CD4-positive, alpha-beta T cell treated with Interleukin-4 for 4 hours (primary cell): ENCODE data around the gene SLC25A17.
A peak's percentile ranks its signal among the peaks of the same experiment; 100 is the strongest.
"Not testable (repeated sequence)": the region's sequence is repeated elsewhere in the genome, so short reads cannot be mapped to it uniquely, and the experiment has no call there.

Source experiments
- DNase-seq: peaks from one replicate; pipeline ENCODE4 v3.0.0-alpha.2; 2020

The SLC25A17 gene, protein sequence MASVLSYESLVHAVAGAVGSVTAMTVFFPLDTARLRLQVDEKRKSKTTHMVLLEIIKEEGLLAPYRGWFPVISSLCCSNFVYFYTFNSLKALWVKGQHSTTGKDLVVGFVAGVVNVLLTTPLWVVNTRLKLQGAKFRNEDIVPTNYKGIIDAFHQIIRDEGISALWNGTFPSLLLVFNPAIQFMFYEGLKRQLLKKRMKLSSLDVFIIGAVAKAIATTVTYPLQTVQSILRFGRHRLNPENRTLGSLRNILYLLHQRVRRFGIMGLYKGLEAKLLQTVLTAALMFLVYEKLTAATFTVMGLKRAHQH

DNA sequence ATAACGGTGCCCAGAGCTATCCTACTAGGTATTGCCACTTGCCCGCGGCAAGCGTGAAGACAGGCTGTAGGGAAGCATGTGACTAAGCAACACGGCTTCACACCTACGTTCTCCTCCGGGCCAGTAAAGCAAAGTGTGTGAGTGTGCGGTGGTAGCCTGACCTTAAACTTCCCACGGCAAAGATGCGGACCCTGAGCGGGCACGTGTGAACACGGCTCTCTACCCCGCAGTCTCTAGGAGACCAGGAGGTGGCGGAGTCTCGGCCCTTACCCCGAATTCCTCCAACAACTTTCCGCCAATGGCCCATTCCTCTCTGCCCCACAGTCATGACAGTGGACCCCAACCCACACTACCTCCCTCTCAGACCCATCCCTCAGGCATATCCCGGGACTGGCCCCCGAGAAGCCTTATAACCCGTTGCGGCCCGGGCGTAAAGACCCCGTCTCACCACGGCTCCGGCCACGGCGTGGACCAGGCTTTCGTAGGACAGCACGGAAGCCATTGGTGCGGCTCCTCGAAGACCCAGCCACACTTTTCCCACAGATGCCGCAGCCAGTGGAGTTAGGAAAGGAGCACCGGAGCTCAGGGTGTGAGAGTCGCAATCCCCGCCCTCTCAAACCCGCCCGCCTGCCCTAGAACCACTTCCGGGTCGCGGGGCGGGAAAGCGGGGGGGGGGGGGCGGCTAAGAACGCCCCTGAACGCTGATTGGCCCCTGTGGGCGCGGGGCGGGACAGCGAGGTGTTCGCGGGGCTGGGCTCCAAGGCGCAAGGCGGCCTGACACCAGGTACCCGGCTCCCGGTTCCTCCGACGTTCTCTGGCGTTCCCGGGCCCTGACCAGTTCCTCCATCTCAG is at the start of gene SLC25A17:
Gene SLC25A17, minus strand, starts transcription at position 600 of the 852 bp plus-strand sequence. Its CDS starts 98 bp downstream, at position 502.
- peak; percentile 83 for DNase-seq

GRCh38 chr22:40868379-40868778 is 49.2 kb upstream of the SLC25A17 start:
- not testable (repeated sequence) for DNase-seq

GRCh38 chr22:40867109-40867508 is 48.0 kb upstream of the SLC25A17 start:
- DNase-seq: no peak

GRCh38 chr22:40862537-40862936 is 43.4 kb upstream of the SLC25A17 start:
- no peak for DNase-seq

DNA sequence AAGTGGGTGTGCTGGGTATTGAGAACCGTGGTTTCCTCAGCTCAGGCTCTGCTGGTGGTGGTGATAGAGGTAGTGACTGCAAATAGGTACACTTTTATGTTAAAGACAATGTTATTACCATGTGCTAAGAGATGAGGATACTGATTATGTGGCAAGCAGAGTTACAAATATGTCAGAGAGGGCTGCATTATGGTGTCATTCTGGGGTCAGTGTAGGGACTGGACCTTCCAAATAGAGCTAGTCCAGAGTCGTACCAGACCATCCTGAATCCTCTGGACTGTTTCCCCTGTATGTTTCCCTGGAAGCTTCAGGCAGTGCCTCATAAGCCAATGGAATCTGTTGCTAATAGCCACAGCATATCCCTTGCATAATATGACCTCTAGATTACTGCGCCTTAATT is 42.9 kb upstream of the SLC25A17 start, which contains the start of gene DNAJB7:
Gene DNAJB7, minus strand, starts transcription at position 101 of the 400 bp plus-strand sequence. CDS start 119 bp downstream, outside the sequence.
- no peak for DNase-seq

GRCh38 chr22:40857309-40857855 is 38.2 kb upstream of the SLC25A17 start:
- DNase-seq: no peak

GRCh38 chr22:40856513-40857308 is 37.6 kb upstream of the SLC25A17 start, which contains the start of the genes ST13 and XPNPEP3:
Gene ST13, minus strand, starts transcription at chr22:40856639. Its CDS starts 99 bp downstream, at chr22:40856540.
Gene XPNPEP3, plus strand, starts transcription at chr22:40857148. Its CDS starts 34 bp downstream, at chr22:40857182.
- DNase-seq: peak; percentile 96

- peak; percentile 7 for DNase-seq
Observed at GRCh38 chr22:40855979-40856512, 36.9 kb upstream of the SLC25A17 start.

DNA sequence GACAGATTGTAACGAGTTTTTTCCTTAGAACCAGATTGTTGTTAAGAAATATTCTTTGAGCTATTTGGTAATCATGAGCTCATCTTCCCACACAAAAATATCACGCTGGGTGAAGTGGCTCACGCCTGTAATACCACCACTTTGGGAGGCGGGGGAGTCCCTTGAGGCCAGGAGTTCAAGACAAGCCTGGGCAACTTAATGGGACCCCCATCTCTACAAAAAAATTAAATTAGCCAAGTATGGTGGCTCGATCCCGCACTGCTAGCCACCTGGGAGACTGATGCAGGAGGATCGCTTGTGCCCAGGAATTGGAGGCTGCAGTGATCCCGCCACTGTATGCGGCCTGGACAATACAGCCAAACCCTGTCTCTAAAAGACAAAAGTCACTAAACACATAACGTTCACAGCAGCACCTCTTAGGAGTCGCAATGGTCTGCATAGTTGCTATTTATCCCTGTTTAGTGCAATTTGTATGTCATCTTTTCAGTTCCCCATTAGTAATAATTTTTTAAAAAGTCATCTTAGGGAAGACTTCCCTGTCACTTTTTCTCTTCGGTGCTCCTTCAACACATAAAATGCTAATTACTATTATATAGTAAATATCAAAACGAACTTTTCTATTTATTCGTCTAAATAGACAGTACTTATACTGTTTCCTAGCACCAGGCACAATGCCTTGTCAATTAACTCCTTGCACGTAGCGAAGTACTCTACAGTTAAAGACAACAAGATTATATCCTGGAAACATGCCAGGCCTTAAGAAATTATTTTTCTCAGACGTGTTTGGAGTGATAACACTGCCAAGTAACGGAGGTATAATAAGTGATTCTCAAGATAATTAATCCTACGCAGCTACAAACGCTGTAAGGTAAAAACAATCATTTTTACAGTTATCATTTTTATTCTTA is 36.2 kb upstream of the SLC25A17 start:
- DNase-seq: no peak

DNA sequence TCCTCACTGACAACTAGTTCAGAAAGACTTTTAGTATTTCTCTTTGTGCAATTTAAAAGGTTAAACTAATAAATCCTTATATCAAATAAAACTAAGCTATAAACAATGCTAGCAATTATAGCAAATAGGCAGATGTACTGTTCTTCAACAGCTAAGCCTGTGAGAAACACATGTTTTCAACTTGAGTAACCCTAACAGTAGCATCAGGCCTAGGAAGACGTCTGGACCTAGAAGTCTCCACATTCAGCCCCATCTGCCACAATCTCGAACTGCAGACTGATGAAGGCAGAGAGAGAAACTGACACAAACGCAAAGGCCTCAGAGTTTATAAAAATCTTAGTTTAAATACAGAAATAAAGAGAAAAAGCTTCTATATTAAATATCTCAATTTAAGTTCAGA is 34.8 kb upstream of the SLC25A17 start:
- DNase-seq: no peak

- no peak for DNase-seq
Observed at GRCh38 chr22:40853333-40853732, 34.2 kb upstream of the SLC25A17 start.

DNA sequence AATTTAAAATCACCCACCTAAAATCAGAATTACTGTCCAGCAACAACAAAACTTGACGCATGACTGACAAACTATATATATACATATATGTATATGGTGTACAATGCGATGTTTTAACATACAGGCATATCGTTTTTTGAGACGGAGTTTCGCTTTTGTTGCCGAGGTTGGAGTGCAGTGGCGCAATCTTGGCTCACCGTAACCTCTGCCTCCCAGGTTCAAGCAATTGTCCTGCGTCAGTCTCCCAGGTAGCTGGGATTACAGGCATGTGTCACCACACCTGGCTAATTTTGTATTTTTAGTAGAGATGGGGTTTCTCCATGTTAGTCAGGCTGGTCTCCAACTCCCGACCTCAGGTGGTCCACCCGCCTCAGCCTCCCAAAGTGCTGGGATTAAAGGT is 26.7 kb upstream of the SLC25A17 start:
- not testable (repeated sequence) for DNase-seq

GRCh38 chr22:40844951-40845350 is 25.8 kb upstream of the SLC25A17 start:
- DNase-seq: no peak

GRCh38 chr22:40838486-40838885 is 19.3 kb upstream of the SLC25A17 start:
- no peak for DNase-seq

DNA sequence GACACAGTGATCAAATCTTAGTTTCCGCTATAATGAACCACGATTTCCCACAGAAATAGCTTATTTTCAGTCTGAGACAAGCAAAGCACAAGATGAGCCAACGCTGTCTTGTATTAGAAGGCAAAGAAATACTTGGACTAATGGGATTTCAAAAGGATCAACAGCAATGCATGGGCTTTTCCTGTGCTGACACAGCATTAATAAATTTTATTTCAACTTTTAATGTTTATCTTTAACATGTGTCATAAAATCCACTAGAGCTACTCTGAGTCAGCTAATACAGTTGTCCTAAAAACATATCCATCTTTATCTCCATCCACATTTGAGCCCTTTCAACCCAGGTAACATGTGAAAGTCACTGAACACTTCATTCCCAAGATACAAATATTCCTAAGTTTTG is 15.5 kb upstream of the SLC25A17 start:
- no peak for DNase-seq

GRCh38 chr22:40829131-40829530 is 10.0 kb upstream of the SLC25A17 start:
- DNase-seq: no peak

DNA sequence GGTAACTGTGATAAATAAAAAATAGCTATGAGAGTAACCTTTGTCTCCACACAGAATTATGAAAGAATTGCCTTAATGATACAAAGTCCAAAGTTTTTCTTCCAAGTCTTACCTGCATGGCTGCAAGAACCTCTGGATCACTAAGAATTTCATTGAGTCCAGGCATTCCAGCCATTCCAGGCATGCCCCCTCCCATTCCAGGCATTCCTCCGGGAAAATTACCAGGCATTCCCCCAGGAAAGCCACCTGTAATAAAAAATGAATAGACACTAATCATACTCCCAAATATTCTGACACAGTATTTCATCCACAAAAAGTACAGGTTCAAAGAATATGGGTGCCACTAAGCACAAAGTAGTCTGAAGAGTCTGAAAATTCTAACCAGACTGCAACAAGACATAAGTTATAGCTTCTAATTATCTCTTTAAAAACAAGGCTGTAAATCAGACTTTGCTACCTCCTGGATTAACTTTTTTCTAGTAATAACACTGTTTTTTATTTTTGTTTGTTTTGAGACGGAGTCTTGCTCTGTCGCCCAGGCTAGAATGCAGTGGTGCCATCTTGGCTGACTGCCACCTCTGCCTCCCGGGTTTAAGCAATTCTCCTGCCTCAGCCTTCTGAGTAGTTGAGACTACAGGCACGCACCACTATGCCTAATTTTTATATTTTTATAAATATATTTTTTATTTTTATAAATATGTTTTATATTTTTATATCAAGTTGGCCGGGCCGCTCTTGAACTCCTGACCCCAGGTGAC is 8.0 kb upstream of the SLC25A17 start:
- DNase-seq: no peak

- DNase-seq: not testable (repeated sequence)
Observed at GRCh38 chr22:40826292-40826691, 7.1 kb upstream of the SLC25A17 start.

DNA sequence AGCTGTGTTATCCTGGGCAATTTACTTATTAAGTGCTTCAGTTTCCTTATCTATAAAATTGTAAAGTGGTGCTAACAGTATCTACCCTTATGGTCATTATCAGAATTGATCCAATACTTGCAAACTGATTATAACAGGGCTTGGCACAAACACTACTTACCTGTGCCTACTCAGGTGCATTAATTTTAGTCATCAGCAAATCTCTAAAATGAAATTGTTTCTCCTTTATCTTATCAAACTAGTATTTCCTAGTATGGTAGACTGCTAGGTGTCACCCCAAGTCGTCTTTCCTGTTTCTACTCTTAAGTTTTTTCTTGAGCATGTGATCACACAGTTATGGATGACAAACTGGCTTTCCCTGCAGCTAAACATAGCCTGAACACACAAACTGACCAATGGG is 4.3 kb upstream of the SLC25A17 start:
- no peak for DNase-seq

DNA sequence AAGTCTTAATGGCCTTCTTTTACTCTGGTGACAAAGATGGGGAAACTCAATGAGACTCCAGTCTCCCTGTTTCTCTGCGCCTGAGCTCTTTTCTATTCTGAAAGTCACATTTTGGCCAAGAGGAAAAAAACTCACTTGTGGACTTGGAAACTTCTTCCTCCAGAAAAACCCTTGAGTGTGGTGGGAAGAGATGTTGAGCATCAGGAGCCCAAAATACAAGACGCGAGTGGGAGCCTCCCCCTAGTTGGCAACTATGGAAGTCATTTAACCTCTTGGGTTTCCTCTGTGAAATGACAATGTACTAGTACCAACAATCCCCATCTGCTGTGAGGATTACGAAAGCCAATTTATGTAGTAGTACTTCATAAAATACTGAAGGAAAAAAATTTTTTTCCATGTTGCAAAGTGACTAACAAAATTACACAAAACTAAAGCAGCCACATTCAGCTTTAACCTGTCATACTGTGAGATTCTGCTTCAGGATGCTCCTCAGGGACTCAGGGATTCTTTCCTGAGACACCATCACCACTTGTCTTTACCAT is 524 bp upstream of the SLC25A17 start:
- no peak for DNase-seq
